Neural crest cell (in vitro differentiated cells): ENCODE measurements around the gene CIPC. TPM values are rescaled to one million over a fixed set of nuclear protein-coding genes. Genes with fewer than 3 reads are reported as not detected.

ENCODE experiments used
- DNase-seq: peaks from one replicate; pipeline ENCODE4 v3.0.0; 2021; ENCODE audit warnings: low read depth, mixed read lengths, low spot score
- H3K27ac Mint-ChIP-seq: one replicate; pipeline ENCODE4 v1.8.0; 2021; ENCODE audit warnings: mild to moderate bottlenecking, mixed read lengths; ENCODE audit not compliant: unreplicated experiment
- H3K27me3 Mint-ChIP-seq: 2 replicates; pipeline ENCODE4 v1.8.0; 2021; ENCODE audit warnings: low read depth, mild to moderate bottlenecking, mixed read lengths
- H3K36me3 Mint-ChIP-seq: 2 replicates; pipeline ENCODE4 v1.8.0; 2021; ENCODE audit warnings: low read depth, mild to moderate bottlenecking, mixed read lengths
- H3K4me1 Mint-ChIP-seq: 2 replicates; pipeline ENCODE4 v1.8.0; 2021; ENCODE audit warnings: mixed read lengths
- H3K4me3 Mint-ChIP-seq: one replicate; pipeline ENCODE4 v1.8.0; 2021; ENCODE audit warnings: mild to moderate bottlenecking, mixed read lengths
- H3K9me3 Mint-ChIP-seq: 2 replicates; pipeline ENCODE4 v1.8.0; 2021; ENCODE audit warnings: mixed read lengths
- CTCF ChIP-seq: fragments of 200-600 bp; sonication (generic); conservative IDR thresholded peaks from 2 replicates; pipeline ENCODE4 v1.5.0; 2021; ENCODE audit warnings: antibody characterized with exemption, mild to moderate bottlenecking
- total RNA-seq: library from RNA; stranded (reverse); gene quantifications from 2 replicates; pipeline ENCODE4 v1.2.1, GENCODE V29; 2021

The CIPC gene
- total RNA-seq, 1 donor from 2014 or later = 28.7 TPM

GRCh38 chr14:77116172-77116817, 18.2 kb downstream of the CIPC start:
- Mint-ChIP-seq H3K9me3 (no peaks in the 10 kb centered on the region), H3K27me3 (no peaks in the 10 kb centered on the region), H3K4me1 (peaks cover 16% of the 10 kb centered on the region), H3K27ac (no peak overlapping the region), H3K4me3 (no peak overlapping the region), H3K36me3 (peaks cover 17% of the 10 kb centered on the region)
- TF ChIP-seq CTCF = no peak
- DNase-seq = no peak

GRCh38 chr14:77119851-77120250, 21.8 kb downstream of the CIPC start:
- Mint-ChIP-seq H3K9me3 (no peaks in the 10 kb centered on the region), H3K4me3 (no peak overlapping the region), H3K36me3 (peaks cover 6% of the 10 kb centered on the region), H3K27me3 (peaks cover 12% of the 10 kb centered on the region), H3K4me1 (peaks cover 26% of the 10 kb centered on the region), H3K27ac (no peak overlapping the region)
- DNase-seq = no peak
- no peak for TF ChIP-seq CTCF

- Mint-ChIP-seq H3K36me3 (peaks cover 2% of the 10 kb centered on the region), H3K27ac (peak overlapping the region; percentile 25), H3K9me3 (no peaks in the 10 kb centered on the region), H3K27me3 (peaks cover 21% of the 10 kb centered on the region), H3K4me1 (peaks cover 31% of the 10 kb centered on the region), H3K4me3 (peak overlapping the region; percentile 0)
- DNase-seq = no peak
- no peak for TF ChIP-seq CTCF
These were observed 23.0 kb downstream of the CIPC start for GRCh38 chr14:77120771-77121743.

- no peak for TF ChIP-seq CTCF
- Mint-ChIP-seq H3K27ac (no peak overlapping the region), H3K4me3 (peak overlapping the region; percentile 8), H3K4me1 (peaks cover 31% of the 10 kb centered on the region), H3K36me3 (no peaks in the 10 kb centered on the region), H3K27me3 (peaks cover 26% of the 10 kb centered on the region), H3K9me3 (no peaks in the 10 kb centered on the region)
- DNase-seq = no peak
These were observed 24.6 kb downstream of the CIPC start for GRCh38 chr14:77122526-77123125.
